Fibroblast of pulmonary artery (primary cell): ENCODE measurements around the gene SCG2.

Source experiments
- DNase-seq: peaks from one replicate; pipeline ENCODE4 v3.0.0-alpha.2; 2010; ENCODE audit warnings: low read depth
- H3K4me3 ChIP-seq: replicated peaks from 2 replicates; pipeline ENCODE4 v1.5.1; 2011; ENCODE audit warnings: low read depth, mild to moderate bottlenecking, control low read depth, low read length, moderate library complexity
- CTCF ChIP-seq: IDR thresholded peaks from 2 replicates; pipeline ENCODE4 v1.5.1; 2011; ENCODE audit warnings: mild to moderate bottlenecking, control low read depth, low read length, inconsistent platforms; ENCODE audit errors: missing control alignments

The SCG2 gene

GRCh38 chr2:223642506-223642905 is 40.3 kb upstream of the SCG2 start:
- TF ChIP-seq CTCF: no peak
- H3K4me3 ChIP-seq: no peak overlapping the region

GRCh38 chr2:223641082-223641481 is 38.9 kb upstream of the SCG2 start:
- no peak for DNase-seq
- no peak overlapping the region for H3K4me3 ChIP-seq
- TF ChIP-seq CTCF: no peak

More at GRCh38 chr2:223642506-223642905, 40.3 kb upstream of the SCG2 start:
- DNase-seq: peak; percentile 45

- peak; percentile 57 for DNase-seq
- H3K4me3 ChIP-seq: no peak overlapping the region
- TF ChIP-seq CTCF: no peak
Measured at GRCh38 chr2:223635080-223635479, 32.9 kb upstream of the SCG2 start.

- no peak for DNase-seq
- no peak for TF ChIP-seq CTCF
- H3K4me3 ChIP-seq: no peak overlapping the region
Measured at GRCh38 chr2:223634238-223634637, 32.1 kb upstream of the SCG2 start.

- DNase-seq: no peak
- H3K4me3 ChIP-seq: no peak overlapping the region
- TF ChIP-seq CTCF: no peak
Measured at GRCh38 chr2:223633656-223634055, 31.5 kb upstream of the SCG2 start.

GRCh38 chr2:223632826-223633225 is 30.7 kb upstream of the SCG2 start:
- H3K4me3 ChIP-seq: no peak overlapping the region
- no peak for TF ChIP-seq CTCF
- no peak for DNase-seq

- peak; percentile 84 for DNase-seq
- no peak overlapping the region for H3K4me3 ChIP-seq
- TF ChIP-seq CTCF: no peak
Measured at GRCh38 chr2:223626716-223627115, 24.6 kb upstream of the SCG2 start.
